ENCODE measurements around the gene NBR1.
"Not testable (repeated sequence)": the region's sequence is repeated elsewhere in the genome, so short reads cannot be mapped to it uniquely, and the experiment has no call there.

- TF ChIP-seq POLR2A, POLR2AphosphoS5 (IDR thresholded peaks at IDR 0.05): not testable (repeated sequence)
Measured at GRCh38 chr17:43228020-43228782, 57.2 kb downstream of the NBR1 start, which contains the start of gene CCDC200.

Measured in spleen (tissue), 3 donors.